GM11168 (cell line): ENCODE results near the gene FOXO3.

Experiments used
- in situ Hi-C: fragments of 300-500 bp; cut with MboI; formaldehyde crosslinking; loops from one replicate; pipeline ENCODE4 v1.12.0; 2022; ENCODE audit warnings: low sequenced_read_pairs; ENCODE audit not compliant: unreplicated experiment

Gene FOXO3

DNA sequence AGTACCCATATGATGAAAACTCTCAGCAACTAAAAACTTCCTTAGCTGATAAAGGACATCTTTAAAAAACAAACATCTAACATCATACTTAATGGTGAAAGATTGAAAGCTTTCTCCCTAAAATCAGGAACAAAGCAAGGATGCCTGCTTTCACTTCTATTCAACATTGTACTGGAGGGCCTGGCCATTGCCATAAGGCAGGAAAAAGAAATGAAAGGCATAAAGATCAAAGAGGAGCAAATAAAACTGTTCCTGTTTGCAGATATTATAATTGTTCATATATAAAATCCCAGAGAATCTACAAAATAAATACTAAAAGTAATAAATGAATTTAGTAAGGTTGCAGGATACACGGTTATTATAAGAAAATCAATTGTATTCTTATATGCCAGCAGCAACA is 162.9 kb downstream of the FOXO3 start:
- in situ Hi-C loops: no loop called here

DNA sequence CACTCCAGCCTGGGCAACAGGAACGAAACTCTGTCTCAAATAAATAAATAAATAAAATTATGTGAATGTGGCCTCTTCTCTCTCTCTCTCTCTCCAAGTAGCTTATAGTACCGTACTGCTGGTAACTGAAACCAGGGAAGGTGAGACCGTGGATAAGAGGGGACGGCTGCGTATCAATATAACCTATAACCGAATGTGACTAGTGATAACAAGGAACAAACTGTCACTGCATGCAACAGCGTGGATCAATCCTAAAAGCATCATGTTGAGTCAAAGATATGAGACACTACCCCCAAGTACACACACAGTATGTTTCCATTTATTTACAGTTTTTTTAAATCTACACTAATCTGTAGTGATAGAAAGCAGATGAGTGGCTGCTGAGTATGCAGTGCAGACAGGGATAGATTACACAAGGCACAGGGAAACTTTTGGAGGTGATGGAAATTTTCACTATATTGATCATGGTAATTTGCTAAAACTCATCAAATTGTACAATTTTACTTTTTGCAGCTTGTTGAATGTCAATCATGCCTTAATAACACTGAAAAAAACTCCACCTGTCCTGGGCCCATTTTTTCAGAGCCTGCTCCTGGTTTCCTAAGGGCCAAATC is 166.1 kb downstream of the FOXO3 start:
- in situ Hi-C loops: no loop called here

DNA sequence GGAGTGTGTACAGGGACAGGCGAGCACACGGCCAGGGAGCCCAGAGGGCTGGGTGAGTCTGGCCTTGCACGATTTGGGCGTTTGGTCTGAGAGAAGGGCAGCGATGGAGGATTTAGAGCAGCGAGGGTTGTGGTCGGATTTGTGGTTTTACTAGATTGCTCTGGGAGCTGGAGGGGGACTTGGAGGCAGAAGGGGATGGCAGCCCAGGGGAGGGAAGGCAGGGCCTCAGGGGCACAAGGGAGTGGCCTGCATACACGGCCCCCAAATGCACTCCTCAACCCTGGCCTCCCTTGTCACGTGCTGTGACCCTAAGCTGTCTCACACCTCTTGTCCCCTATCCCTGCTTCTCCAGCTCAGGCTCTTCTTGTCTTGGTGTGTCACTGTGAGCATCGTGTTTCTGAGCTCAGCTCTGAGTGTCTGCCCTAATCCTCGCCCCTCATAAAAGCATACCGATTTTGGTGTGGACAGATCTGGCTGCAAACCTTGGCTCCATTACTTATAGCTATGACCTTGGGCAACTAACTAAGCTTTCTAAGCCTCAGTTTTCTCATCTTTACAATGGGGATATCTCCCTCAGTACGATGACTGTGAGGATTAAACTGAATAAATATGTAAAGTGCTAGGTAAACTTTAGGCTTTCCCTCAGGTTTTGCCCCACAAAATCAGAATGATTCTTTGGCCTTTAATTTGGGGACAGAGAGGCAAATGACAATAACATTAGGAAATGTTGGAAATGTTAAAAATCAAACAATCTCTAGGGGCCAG is 167.4 kb downstream of the FOXO3 start:
- in situ Hi-C loops: no loop called here

DNA sequence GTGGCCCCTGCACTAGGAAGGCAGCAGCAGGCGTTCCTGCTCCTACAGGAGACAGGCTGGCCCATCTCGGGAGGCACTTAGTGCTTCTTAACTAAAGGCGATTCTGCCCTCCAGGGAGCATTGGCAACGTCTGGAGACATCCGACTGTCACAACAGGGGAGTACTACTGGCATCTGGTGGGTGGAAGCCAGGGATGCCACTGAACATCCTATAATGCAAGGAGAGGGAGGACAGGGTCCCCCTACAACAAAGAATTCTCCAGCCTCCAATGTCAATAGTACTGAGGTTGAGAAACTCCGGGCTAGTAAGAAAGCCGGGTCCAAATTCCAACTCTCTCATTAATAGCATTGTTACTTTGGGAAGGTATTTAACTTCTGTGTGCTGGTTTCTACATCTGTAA is 168.1 kb downstream of the FOXO3 start:
- in situ Hi-C loops: no loop called here

DNA sequence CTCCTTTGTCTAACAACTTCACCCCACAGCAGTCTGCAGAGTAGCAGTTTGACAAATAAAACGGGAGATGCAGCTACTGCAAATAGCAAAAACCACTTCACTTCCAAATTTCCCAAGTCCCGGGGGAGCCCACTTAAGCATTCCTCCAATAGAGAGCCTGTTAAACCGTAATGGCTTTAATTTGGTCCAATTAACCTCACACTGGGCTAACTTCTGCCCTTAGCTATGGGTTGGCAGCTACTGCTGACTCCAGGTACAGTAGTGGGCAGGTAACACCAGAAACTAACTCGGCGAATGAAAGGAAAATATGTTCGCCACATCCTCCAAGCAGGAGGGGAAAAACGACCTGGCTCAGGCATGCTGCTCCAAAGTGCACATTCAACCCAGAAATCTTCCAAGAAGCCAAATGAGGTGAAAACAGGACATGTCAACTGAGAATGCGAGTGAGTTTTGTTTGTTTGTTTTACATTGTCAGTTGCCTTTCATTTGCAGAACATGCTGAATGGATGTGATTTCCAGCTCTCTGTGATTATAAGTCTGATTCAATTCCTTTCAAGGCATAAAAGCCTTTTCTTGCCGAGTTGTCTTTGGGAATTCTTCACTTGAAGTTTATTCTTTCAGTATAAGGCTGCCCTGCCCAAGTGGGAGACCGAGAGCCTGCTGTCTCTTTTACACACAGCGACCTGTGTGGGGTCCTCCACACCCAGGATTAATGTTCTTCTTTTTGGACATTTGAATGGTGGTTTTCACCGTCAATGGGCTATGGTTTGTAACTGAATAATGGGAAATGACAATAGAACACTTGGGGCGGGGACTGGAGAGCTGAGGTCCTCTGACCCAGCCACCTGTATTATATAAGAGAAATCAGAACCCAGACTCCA is 170.2 kb downstream of the FOXO3 start:
- in situ Hi-C loops: no loop called here

DNA sequence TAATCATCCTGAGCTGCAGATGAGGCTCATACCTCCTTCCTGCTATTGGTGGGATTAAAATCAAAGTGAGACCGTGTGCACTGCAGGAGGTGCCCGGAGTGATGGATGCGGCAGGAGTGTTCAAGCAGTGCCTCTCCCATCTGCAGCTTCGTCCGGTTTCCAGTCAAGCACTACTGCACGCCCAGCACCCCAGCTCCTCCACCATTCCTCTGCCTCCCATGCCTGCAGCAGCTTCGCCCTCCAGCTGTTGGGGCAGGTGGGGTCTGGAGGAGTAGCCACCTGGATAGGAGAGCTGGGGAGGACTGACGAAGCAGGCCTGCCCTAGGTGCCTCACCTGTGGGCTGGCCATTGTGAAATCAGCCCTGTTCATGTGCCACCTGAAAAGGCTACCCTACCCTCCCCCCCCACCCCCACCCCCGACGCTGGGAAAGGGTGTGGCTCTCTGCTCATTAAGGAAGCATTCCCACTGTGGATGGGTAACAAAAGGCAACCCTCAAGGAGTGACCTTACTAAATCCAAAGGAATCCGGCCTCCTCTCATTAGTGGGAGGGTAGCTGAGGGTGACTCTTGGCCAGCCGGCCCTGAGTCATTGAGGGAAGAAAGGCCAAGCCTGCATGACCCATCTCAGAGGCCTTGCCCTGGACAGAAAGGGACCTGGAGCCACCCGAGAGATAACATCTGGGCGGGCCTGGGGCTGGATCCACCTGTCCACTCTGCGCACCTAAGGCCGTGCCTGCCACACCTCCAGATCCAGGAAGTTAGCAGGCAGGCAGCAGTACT is 171.6 kb downstream of the FOXO3 start:
- in situ Hi-C loops: no loop called here

DNA sequence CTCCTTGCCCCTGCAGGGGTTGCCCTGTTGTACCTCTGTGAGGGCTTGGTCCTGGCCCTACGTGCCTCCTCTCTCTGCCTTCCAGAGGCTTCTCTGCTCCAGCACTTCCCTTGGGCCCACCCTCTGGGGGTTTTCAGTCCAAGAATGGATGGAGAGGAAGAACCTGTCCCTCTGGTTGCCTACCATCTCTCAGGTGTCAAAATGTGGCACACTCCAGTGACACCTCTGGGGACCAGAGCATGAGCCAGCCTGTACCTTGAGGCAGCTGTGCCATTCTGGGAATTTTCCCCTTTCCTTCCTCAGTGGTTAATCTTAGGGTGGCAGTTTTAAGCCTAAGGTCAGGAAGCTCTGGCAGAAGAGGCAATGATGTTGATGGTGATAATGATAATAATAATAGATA is 172.3 kb downstream of the FOXO3 start:
- in situ Hi-C loops: no loop called here

DNA sequence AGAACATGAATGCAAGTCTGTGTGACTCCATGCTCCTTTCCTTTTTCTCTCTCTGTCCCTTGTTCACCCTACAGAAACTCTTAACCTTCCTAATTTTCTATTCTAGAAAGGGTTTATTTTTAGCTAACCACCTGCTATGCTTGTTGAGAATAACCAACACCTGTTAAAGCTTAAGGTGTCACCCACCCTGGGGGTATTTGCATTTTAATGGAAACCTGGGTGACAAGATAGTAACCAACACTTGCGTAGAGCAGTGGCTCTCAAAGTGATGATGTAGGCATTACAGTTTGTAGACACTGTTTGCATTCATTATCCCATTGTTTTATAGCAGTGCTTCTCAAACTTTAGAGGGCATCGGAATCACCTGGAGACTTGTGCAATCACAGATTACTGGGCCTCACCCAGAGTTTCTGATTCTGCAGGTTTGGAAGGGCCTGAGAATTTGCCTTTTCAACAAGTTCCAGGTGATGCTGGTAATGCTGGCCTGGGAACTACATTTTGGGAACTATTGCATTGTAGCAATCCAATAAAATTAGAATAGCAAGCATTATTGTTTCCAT is 173.1 kb downstream of the FOXO3 start:
- in situ Hi-C loops: no loop called here
